HUDEP-2 (cell line): ENCODE data around the gene RAB37.
A peak's percentile ranks its signal among the peaks of the same experiment; 100 is the strongest.

Source experiments
- DNase-seq, 76 experiments: peaks; one replicate each; lab custom pipeline; 2025; ENCODE audit not compliant: unreplicated experiment in 76 of 76; lab: John Stamatoyannopoulos, UW

The RAB37 gene

GRCh38 chr17:74736513-74737298, at the start of gene RAB37:
Gene RAB37 (plus strand): TSS chr17:74737256. CDS start chr17:74737273, 17 bp downstream.
- peak in 12 of 76 experiments; percentile 9 to 37 (median 20) for DNase-seq

- DNase-seq, result no peak
Measured at GRCh38 chr17:74687886-74688285, 49.2 kb upstream of the RAB37 start.

- no peak for DNase-seq
Measured at GRCh38 chr17:74690409-74690825, 46.6 kb upstream of the RAB37 start.

- no peak for DNase-seq
Measured at GRCh38 chr17:74691151-74691550, 45.9 kb upstream of the RAB37 start.

GRCh38 chr17:74694081-74694480, 43.0 kb upstream of the RAB37 start:
- DNase-seq, result no peak

GRCh38 chr17:74695629-74696028, 41.4 kb upstream of the RAB37 start:
- DNase-seq, result no peak

- DNase-seq, result no peak
Measured at GRCh38 chr17:74697515-74697914, 39.5 kb upstream of the RAB37 start.

GRCh38 chr17:74698069-74698468, 39.0 kb upstream of the RAB37 start:
- no peak for DNase-seq

- DNase-seq, result no peak
Measured at GRCh38 chr17:74699236-74699635, 37.8 kb upstream of the RAB37 start.

GRCh38 chr17:74702116-74702871, 34.8 kb upstream of the RAB37 start:
- no peak for DNase-seq

- no peak for DNase-seq
Measured at GRCh38 chr17:74703311-74703710, 33.7 kb upstream of the RAB37 start.

GRCh38 chr17:74704544-74704943, 32.5 kb upstream of the RAB37 start:
- no peak for DNase-seq

GRCh38 chr17:74711058-74711824, 25.8 kb upstream of the RAB37 start:
- DNase-seq, result no peak

GRCh38 chr17:74712301-74712700, 24.8 kb upstream of the RAB37 start:
- no peak for DNase-seq

GRCh38 chr17:74712756-74713155, 24.3 kb upstream of the RAB37 start, which contains the start of gene CD300LF:
Gene CD300LF (minus strand): TSS chr17:74712923. CDS start chr17:74712866, 57 bp downstream.
- no peak for DNase-seq

- no peak for DNase-seq
Measured at GRCh38 chr17:74713171-74713755, 23.8 kb upstream of the RAB37 start.

- DNase-seq, result peak in 8 of 76 experiments; percentile 8 to 55 (median 25)
Measured at GRCh38 chr17:74715144-74715543, 21.9 kb upstream of the RAB37 start.

GRCh38 chr17:74720506-74720905, 16.6 kb upstream of the RAB37 start:
- no peak for DNase-seq

GRCh38 chr17:74722782-74723181, 14.3 kb upstream of the RAB37 start:
- DNase-seq, result no peak

- no peak for DNase-seq
Measured at GRCh38 chr17:74723891-74724290, 13.2 kb upstream of the RAB37 start.

GRCh38 chr17:74725111-74725510, 11.9 kb upstream of the RAB37 start:
- no peak for DNase-seq
